ENCODE results near the gene JMJD1C.
"Not testable (repeated sequence)": the region's sequence is repeated elsewhere in the genome, so short reads cannot be mapped to it uniquely, and the experiment has no call there.

Gene JMJD1C

DNA sequence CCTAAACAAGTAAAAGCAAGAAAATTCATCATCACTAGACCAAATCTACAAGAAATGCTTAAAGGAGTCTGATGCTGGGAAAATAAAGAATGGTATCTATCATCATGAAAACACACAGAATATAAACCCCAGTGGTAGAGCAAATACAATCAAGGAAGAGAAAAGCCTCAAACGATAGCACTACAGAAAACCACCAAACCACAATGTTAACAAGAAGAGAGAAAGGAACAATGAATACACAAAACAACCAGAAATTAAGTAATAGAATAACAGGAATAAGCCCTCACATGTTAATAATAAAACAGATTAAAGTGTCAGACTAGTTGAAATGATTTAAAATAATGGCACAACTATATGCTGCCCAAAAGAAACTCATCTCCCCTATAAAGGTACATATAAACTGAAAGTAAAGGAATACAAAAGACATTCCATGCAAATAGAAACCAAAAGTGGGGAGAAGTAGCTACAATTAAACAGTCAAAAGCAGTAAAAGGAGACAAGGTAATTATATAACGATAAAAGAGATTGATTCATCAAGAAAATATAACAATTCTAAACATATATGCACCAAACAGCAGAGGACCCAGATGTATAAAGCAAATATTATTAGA is 77.3 kb downstream of the JMJD1C start:
- DNase-seq (ENCODE audit: low spot score), result no peak
- Histone ChIP-seq H3K27ac (no peak overlapping the region), H3K4me3 (no peak overlapping the region)
- TF ChIP-seq, protein P1, sequence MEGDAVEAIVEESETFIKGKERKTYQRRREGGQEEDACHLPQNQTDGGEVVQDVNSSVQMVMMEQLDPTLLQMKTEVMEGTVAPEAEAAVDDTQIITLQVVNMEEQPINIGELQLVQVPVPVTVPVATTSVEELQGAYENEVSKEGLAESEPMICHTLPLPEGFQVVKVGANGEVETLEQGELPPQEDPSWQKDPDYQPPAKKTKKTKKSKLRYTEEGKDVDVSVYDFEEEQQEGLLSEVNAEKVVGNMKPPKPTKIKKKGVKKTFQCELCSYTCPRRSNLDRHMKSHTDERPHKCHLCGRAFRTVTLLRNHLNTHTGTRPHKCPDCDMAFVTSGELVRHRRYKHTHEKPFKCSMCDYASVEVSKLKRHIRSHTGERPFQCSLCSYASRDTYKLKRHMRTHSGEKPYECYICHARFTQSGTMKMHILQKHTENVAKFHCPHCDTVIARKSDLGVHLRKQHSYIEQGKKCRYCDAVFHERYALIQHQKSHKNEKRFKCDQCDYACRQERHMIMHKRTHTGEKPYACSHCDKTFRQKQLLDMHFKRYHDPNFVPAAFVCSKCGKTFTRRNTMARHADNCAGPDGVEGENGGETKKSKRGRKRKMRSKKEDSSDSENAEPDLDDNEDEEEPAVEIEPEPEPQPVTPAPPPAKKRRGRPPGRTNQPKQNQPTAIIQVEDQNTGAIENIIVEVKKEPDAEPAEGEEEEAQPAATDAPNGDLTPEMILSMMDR (IDR thresholded peaks at IDR 0.05), result no peak

DNA sequence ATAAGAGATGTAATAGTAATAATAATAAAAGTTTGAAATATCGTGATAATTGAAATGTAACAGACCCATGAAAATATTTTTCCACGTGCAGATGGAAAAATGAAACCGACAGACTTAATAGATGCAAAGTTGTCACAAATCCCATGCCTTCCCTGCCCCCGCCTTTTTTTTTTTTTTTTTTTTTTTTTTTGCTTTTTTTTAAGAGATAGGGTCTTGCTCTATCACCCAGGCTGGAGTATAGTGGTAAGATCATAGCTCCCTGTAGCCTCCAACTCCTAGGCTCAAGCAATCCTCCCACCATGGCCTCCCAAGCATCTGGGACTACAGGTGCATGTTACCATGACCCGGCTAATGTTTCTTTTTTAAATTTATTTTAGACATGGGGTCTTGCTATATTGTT is 80.5 kb downstream of the JMJD1C start:
- TF ChIP-seq, protein P1 (IDR thresholded peaks at IDR 0.05), result no peak
- DNase-seq (ENCODE audit: low spot score), result no peak

GRCh38 chr10:63384675-63385074 is 81.1 kb downstream of the JMJD1C start:
- DNase-seq (ENCODE audit: low spot score), result no peak
- TF ChIP-seq, protein P1 (IDR thresholded peaks at IDR 0.05), result no peak
- Histone ChIP-seq H3K27ac (no peak overlapping the region), H3K4me3 (no peak overlapping the region)

More for the DNA sequence above, 80.5 kb downstream of the JMJD1C start:
- Histone ChIP-seq H3K4me3 (no peak overlapping the region), H3K27ac (no peak overlapping the region)

DNA sequence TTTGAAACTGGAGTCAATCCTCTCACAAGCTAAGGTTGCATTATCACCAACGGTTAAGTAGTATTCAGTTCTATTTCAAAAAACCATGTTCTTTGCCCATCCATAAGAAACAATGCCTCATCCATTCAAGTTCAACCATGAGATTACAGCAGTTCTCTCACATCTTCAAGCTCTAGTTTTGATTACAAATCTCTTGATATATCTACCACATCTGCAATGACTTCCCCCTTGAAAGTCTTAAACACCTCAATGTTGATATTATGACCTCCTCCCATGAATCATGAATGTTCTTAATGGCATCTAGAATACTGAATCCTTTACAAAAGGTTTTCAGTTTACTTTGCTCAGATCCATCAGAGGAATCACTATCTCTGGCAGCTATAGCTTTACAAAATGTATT is 81.8 kb downstream of the JMJD1C start:
- DNase-seq (ENCODE audit: low spot score), result no peak
- TF ChIP-seq, protein P1 (IDR thresholded peaks at IDR 0.05), result no peak
- Histone ChIP-seq H3K27ac (no peak overlapping the region), H3K4me3 (no peak overlapping the region)

GRCh38 chr10:63383141-63383540 is 82.6 kb downstream of the JMJD1C start:
- TF ChIP-seq, protein P1 (IDR thresholded peaks at IDR 0.05), result no peak
- DNase-seq (ENCODE audit: low spot score), result no peak
- H3K4me3 ChIP-seq, result no peak overlapping the region
- H3K27ac ChIP-seq, result no peak overlapping the region

DNA sequence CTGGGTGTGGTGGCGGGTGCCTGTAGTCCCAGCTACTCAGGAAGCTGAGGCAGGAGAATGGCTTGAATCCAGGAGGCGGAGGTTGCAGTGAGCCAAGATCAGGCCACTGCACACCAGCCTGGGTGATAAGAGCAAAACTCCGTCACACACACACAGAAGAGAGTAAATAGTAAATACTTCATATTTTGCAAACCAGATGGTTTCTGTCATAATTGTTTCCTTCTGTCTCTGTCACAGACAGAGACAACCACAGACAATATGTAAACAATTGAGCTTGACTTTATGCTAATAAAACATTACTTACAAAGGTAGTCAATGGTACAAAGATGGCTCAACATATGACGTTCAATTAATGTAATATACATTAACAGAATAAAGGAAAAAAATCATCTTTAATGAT is 83.7 kb downstream of the JMJD1C start:
- Histone ChIP-seq H3K4me3 (no peak overlapping the region), H3K27ac (no peak overlapping the region)
- no peak for DNase-seq (ENCODE audit: low spot score)
- TF ChIP-seq, protein P1 (IDR thresholded peaks at IDR 0.05), result no peak

DNA sequence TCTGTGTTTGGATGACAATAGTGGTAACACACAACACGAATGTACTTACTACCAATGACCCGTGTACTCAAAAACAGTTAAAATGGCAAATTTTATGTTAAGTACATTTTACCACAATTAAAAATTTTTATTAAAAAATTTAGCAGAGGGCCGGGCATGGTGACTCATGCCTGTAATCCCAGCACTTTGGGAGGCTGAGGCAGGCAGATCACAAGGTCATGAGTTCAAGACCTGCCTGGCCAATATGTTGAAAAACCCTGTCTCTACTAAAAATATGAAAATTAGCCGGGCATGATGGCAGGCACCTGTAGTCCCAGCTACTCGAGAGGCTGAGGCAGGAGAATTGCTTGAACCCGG is 88.5 kb downstream of the JMJD1C start:
- DNase-seq (ENCODE audit: low spot score); H3K4me3 ChIP-seq; H3K27ac ChIP-seq: not testable (repeated sequence)

Data from coronary artery (tissue), 2 donors.